ENCODE measurements around the gene FSTL1.

DNA sequence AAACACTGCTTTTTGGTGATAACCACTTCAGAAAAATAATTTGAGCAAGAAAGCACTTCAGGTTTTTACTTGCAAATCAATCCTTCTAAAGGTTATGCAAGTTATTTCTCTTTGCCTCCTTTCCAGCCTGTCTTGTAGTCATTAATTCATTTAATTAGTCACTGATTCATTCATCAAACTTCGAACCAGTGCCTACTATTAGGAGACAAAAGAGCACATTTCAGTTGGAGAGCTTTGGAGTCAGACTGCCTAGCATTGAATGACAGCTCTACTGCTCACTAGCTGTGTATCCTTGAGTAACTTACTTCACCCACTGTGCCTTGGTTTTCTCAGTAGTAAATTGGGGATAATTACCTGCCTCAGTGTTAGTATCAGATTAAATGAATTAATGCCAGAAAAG, 86.7 kb downstream of the FSTL1 start:
- TF ChIP-seq, protein P1, sequence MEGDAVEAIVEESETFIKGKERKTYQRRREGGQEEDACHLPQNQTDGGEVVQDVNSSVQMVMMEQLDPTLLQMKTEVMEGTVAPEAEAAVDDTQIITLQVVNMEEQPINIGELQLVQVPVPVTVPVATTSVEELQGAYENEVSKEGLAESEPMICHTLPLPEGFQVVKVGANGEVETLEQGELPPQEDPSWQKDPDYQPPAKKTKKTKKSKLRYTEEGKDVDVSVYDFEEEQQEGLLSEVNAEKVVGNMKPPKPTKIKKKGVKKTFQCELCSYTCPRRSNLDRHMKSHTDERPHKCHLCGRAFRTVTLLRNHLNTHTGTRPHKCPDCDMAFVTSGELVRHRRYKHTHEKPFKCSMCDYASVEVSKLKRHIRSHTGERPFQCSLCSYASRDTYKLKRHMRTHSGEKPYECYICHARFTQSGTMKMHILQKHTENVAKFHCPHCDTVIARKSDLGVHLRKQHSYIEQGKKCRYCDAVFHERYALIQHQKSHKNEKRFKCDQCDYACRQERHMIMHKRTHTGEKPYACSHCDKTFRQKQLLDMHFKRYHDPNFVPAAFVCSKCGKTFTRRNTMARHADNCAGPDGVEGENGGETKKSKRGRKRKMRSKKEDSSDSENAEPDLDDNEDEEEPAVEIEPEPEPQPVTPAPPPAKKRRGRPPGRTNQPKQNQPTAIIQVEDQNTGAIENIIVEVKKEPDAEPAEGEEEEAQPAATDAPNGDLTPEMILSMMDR (IDR thresholded peaks at IDR 0.05): no peak
- TF ChIP-seq POLR2A (IDR thresholded peaks at IDR 0.05): no peak
